Measurements from ENCODE around the gene TNFAIP6. TPM values are rescaled to one million over a fixed set of nuclear protein-coding genes. Genes with fewer than 3 reads are reported as not detected.

TNFAIP6 gene
- total RNA-seq, 1 donor from 2014 or later: 2.9 TPM

DNA sequence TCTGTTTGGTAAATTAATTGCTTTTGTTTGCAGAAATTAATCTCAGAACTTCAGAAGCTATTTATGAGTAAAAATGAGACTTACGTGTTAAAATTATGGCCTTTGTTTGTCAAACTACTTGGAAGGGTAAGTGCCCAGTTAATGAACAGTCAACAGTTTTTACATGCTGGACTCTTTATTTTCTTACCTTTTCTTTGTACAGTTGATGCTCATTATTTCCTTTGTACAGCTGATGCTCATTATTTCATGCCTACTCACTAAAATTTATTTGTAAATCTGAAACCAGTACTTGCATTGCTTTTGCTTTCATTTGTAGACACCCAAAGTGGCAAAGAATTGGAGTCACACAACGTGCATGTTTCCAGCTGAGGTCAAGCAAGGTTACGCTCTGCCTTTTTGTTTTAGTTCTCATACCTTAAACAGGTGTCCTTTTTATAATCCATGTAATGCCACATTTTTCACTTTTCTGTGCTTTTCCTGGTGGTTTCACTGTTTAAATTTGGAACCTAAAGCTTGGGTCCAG is 65.6 kb downstream of the TNFAIP6 start:
- H3K27ac ChIP-seq (replicated peaks): no peak overlapping the region

DNA sequence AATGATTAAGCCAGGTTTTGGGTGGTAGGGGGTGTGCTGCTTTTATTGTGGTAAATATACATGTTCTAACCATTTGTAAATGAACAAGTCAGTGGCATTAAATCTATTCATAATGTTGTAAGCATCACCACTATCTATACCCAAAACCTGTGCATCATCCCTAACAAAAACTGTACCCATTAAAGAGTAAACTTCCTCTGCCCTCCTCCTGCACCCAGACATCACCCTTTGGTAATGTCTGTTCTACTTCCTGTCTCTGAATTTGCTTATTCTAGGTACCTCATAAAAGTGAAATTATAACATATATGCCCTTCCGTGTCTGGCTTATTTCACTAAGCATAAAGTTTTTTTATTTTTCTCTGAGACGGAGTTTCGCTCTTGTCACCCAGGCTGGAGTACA is 66.4 kb downstream of the TNFAIP6 start:
- intact Hi-C loops (cut with micrococcal nuclease): no loop called here
- no peaks in the 10 kb centered on the region for H3K4me1 ChIP-seq
- TF ChIP-seq, protein P1, sequence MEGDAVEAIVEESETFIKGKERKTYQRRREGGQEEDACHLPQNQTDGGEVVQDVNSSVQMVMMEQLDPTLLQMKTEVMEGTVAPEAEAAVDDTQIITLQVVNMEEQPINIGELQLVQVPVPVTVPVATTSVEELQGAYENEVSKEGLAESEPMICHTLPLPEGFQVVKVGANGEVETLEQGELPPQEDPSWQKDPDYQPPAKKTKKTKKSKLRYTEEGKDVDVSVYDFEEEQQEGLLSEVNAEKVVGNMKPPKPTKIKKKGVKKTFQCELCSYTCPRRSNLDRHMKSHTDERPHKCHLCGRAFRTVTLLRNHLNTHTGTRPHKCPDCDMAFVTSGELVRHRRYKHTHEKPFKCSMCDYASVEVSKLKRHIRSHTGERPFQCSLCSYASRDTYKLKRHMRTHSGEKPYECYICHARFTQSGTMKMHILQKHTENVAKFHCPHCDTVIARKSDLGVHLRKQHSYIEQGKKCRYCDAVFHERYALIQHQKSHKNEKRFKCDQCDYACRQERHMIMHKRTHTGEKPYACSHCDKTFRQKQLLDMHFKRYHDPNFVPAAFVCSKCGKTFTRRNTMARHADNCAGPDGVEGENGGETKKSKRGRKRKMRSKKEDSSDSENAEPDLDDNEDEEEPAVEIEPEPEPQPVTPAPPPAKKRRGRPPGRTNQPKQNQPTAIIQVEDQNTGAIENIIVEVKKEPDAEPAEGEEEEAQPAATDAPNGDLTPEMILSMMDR (IDR thresholded peaks at IDR 0.05; ENCODE audit: borderline replicate concordance): no peak
- H3K36me3 ChIP-seq: peaks cover 80% of the 10 kb centered on the region
- H3K27me3 ChIP-seq (ENCODE audit: low read depth): no peaks in the 10 kb centered on the region
- no peak overlapping the region for H3K27ac ChIP-seq (replicated peaks)
- DNase-seq: no peak
- H3K9me3 ChIP-seq (replicated peaks): no peaks in the 10 kb centered on the region
- H3K4me3 ChIP-seq: no peak overlapping the region

More for the DNA sequence above, 65.6 kb downstream of the TNFAIP6 start:
- H3K27me3 ChIP-seq (ENCODE audit: low read depth): no peaks in the 10 kb centered on the region
- H3K4me1 ChIP-seq: no peaks in the 10 kb centered on the region
- H3K36me3 ChIP-seq: peaks cover 80% of the 10 kb centered on the region
- intact Hi-C loops (cut with micrococcal nuclease): no loop called here
- no peak for DNase-seq
- H3K4me3 ChIP-seq: no peak overlapping the region
- TF ChIP-seq, protein P1 (IDR thresholded peaks at IDR 0.05; ENCODE audit: borderline replicate concordance): no peak
- no peaks in the 10 kb centered on the region for H3K9me3 ChIP-seq (replicated peaks)

Small RNAs within 50 kb of the gene (microRNA-seq; reads per million reads assigned to microRNA genes)
- gene MIR4773-1 (not detected), gene MIR4773-2 (not detected)

Other genes with a start within 250 kb of the TNFAIP6 start
- 1.5 TPM for gene RBM43, start 95.7 kb upstream of the TNFAIP6 start, total RNA-seq
- 2.9 TPM for gene NMI, start 67.9 kb upstream of the TNFAIP6 start, total RNA-seq
- gene RIF1, start 52.3 kb downstream of the TNFAIP6 start, total RNA-seq: 13.9 TPM

Measured in left ventricle myocardium inferior (tissue), 1 donor.